Liver (tissue), 9 donors: ENCODE measurements around the gene RHEB. TPM values are rescaled to one million over a fixed set of nuclear protein-coding genes. Genes with fewer than 3 reads are reported as not detected.

Experiments
- DNase-seq: peaks from one replicate; pipeline ENCODE4 v3.0.0-alpha.2; 2017; ENCODE audit warnings: low spot score
- H3K27ac ChIP-seq, 2 donors: one replicate each; pipeline ENCODE4 v1.7.0; 2013; ENCODE audit warnings: inconsistent platforms in 2 of 2, low read length in 2 of 2, control low read depth in 1 of 2, low read depth in 1 of 2, mild to moderate bottlenecking in 1 of 2
- H3K27me3 ChIP-seq, 4 donors: one replicate each; pipeline versions ENCODE4 v1.6.1 to v1.7.0; 2013; ENCODE audit warnings: low read length in 3 of 4, inconsistent platforms in 1 of 4, mild to moderate bottlenecking in 1 of 4, moderate library complexity in 1 of 4; ENCODE audit not compliant: control insufficient read depth in 4 of 4, insufficient read depth in 4 of 4
- H3K36me3 ChIP-seq, 4 donors: one replicate each; pipeline versions ENCODE4 v1.6.1 to v1.7.0; 2013; ENCODE audit warnings: low read length in 3 of 4, mild to moderate bottlenecking in 3 of 4, low read depth in 1 of 4, moderate library complexity in 1 of 4; ENCODE audit not compliant: control insufficient read depth in 4 of 4, insufficient read depth in 3 of 4
- H3K4me1 ChIP-seq, 4 donors: one replicate each; pipeline versions ENCODE4 v1.6.1 to v1.7.0; 2013; ENCODE audit warnings: low read length in 3 of 4, mild to moderate bottlenecking in 3 of 4, moderate library complexity in 1 of 4; ENCODE audit not compliant: control insufficient read depth in 4 of 4, insufficient read depth in 4 of 4
- H3K4me3 ChIP-seq, 3 donors: one replicate each; pipeline versions ENCODE4 v1.6.1 to v1.7.0; 2013; ENCODE audit warnings: low read length in 3 of 3, control low read depth in 1 of 3, low read depth in 1 of 3, mild to moderate bottlenecking in 1 of 3
- H3K9ac ChIP-seq, 2 donors: one replicate each; pipeline ENCODE4 v1.7.0; 2013; ENCODE audit warnings: low read length in 2 of 2, mild to moderate bottlenecking in 2 of 2, moderate library complexity in 2 of 2, control low read depth in 1 of 2, low read depth in 1 of 2
- H3K9me3 ChIP-seq, 4 donors: one replicate each; pipeline versions ENCODE4 v1.6.1 to v1.7.0; 2013; ENCODE audit warnings: low read length in 3 of 4; ENCODE audit not compliant: control insufficient read depth in 4 of 4
- FOXA1 ChIP-seq: IDR thresholded peaks from 2 replicates; pipeline ENCODE4 v1.6.1; 2016; ENCODE audit warnings: antibody characterized with exemption
- FOXA2 ChIP-seq: IDR thresholded peaks from 2 replicates; pipeline ENCODE4 v1.6.1; 2016; ENCODE audit warnings: antibody characterized with exemption
- GABPA ChIP-seq, 2 donors: IDR thresholded peaks in 1 of 2; conservative IDR thresholded peaks in 1 of 2; 2 replicates each; pipeline ENCODE4 v1.6.1; 2016; ENCODE audit warnings: antibody characterized with exemption in 2 of 2, mild to moderate bottlenecking in 1 of 2, moderate library complexity in 1 of 2
- HNF4A ChIP-seq, 2 donors: conservative IDR thresholded peaks; 2 replicates each; pipeline ENCODE4 v1.6.1; 2016; ENCODE audit warnings: antibody characterized with exemption in 2 of 2, mild to moderate bottlenecking in 2 of 2
- HNF4G ChIP-seq: IDR thresholded peaks from 2 replicates; pipeline ENCODE4 v1.6.1; 2016; ENCODE audit warnings: antibody characterized with exemption
- JUND ChIP-seq, 2 donors: IDR thresholded peaks; 2 replicates each; pipeline ENCODE4 v1.6.1; 2016; ENCODE audit warnings: antibody characterized with exemption in 2 of 2
- NR2F2 ChIP-seq: IDR thresholded peaks from 2 replicates; pipeline ENCODE4 v1.6.1; 2016; ENCODE audit warnings: antibody characterized with exemption
- RAD21 ChIP-seq, 2 donors: IDR thresholded peaks; 2 replicates each; pipeline ENCODE4 v1.6.1; 2016; ENCODE audit warnings: antibody characterized with exemption in 2 of 2, mild to moderate bottlenecking in 2 of 2
- RXRA ChIP-seq, 2 donors: IDR thresholded peaks; 2 replicates each; pipeline ENCODE4 v1.6.1; 2017 to 2018; ENCODE audit warnings: antibody characterized with exemption in 2 of 2, mild to moderate bottlenecking in 1 of 2
- SP1 ChIP-seq: IDR thresholded peaks from 2 replicates; pipeline ENCODE4 v1.6.1; 2018; ENCODE audit warnings: antibody characterized with exemption, mild to moderate bottlenecking
- TAF1 ChIP-seq: conservative IDR thresholded peaks from 2 replicates; pipeline ENCODE4 v1.6.1; 2016; ENCODE audit warnings: antibody characterized with exemption, mild to moderate bottlenecking
- YY1 ChIP-seq: IDR thresholded peaks from 2 replicates; pipeline ENCODE4 v1.6.1; 2016; ENCODE audit warnings: antibody characterized with exemption, mild to moderate bottlenecking
- WGBS: extraction: QIAGEN DNeasy Blood & Tissue Kit; methylation state at CpG from one replicate; pipeline ENCODE4 v1.1.7; 2013; 5-methylcytosine and 5-hydroxymethylcytosine counted together
- polyA plus RNA-seq, 2 donors: library from polyadenylated mRNA; stranded (reverse) in 1 of 2; unstranded in 1 of 2; fragments of 200-250 nt in 1 of 2; fragments of >200 nt in 1 of 2; fragmentation: Nextera tagmentation in 1 of 2; extraction: Ambion mirVana in 1 of 2; gene quantifications; one replicate each; pipeline versions ENCODE4 v1.2.1 to v1.2.3, GENCODE V29; 2013 to 2015
- total RNA-seq, 2 donors: library from RNA; depleted of rRNA; stranded (reverse); fragments of >200 nt; gene quantifications; one replicate each; pipeline ENCODE4 v1.2.3, GENCODE V29; 2014
- TF ChIP-seq, protein P1 (sequence below): IDR thresholded peaks from 2 replicates; pipeline ENCODE4 v1.6.1; 2016; ENCODE audit warnings: antibody characterized with exemption
- TF ChIP-seq, protein P2 (sequence below): IDR thresholded peaks from 2 replicates; pipeline ENCODE4 v1.6.1; 2016; ENCODE audit warnings: antibody characterized with exemption
- TF ChIP-seq, protein P3 (sequence below): IDR thresholded peaks from 2 replicates; pipeline ENCODE4 v1.6.1; 2016; ENCODE audit warnings: antibody characterized with exemption
- TF ChIP-seq, protein P4 (sequence below): fragments of 150-350 bp; IDR thresholded peaks from 2 replicates; pipeline ENCODE4 v1.5.1; 2017; ENCODE audit warnings: improper control_type of control experiment, low read depth, low read length; ENCODE audit not compliant: missing input control
- TF ChIP-seq, protein P5 (sequence below): IDR thresholded peaks from 2 replicates; pipeline ENCODE4 v1.6.1; 2016; ENCODE audit warnings: antibody characterized with exemption, mild to moderate bottlenecking
- donor health status: healthy.
- donor health status: healthy.
- donor health status: healthy.
- donor health status: healthy.
- donor health status: healthy.

RHEB gene
- total and polyA plus RNA-seq, 4 donors = 29.5 to 59.0 (median 36.5) TPM

DNA sequence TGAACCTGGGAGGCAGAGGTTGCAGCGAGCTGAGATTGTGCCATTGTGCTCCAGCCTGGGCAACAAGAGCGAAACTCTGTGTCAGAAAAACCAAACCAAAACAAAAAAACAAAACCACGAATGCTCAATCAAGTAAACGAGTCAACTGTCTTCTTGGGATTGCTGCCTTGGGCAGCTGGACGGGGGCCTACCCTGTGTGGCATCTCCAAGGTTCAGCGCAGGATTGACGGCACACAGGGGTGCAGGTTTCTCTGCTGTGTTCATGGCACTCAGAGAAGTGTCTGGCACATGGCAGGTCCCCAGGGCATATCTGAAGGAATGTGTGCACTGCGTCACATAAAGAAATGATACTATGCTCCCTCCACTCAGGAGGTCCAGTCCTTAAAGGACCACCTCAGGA, 54.5 kb downstream of the RHEB start:
- Histone ChIP-seq H3K9me3 (peaks cover 0 to 8% (median under 1%) of the 10 kb centered on the region in 4 donors), H3K9ac (no peak overlapping the region), H3K4me1 (peaks cover 0 to 3% (median 1%) of the 10 kb centered on the region in 4 donors), H3K4me3 (no peak overlapping the region), H3K27me3 (no peaks in the 10 kb centered on the region), H3K27ac (no peak overlapping the region), H3K36me3 (peaks cover 7 to 38% (median 26%) of the 10 kb centered on the region in 4 donors)
- DNase-seq = no peak
- WGBS = 92% methylated on average over 8 of the region's 8 CpGs
- no peak for TF ChIP-seq YY1
- TF ChIP-seq NR2F2 = no peak
- TF ChIP-seq SP1 = no peak
- TF ChIP-seq FOXA2 = no peak
- no peak for TF ChIP-seq RXRA (IDR thresholded peaks at IDR 0.05)
- TF ChIP-seq, protein P1, sequence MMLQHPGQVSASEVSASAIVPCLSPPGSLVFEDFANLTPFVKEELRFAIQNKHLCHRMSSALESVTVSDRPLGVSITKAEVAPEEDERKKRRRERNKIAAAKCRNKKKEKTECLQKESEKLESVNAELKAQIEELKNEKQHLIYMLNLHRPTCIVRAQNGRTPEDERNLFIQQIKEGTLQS = no peak
- TF ChIP-seq JUND (IDR thresholded peaks at IDR 0.05) = no peak
- no peak for TF ChIP-seq GABPA (IDR thresholded peaks at IDR 0.05 in 1 of 2, conservative IDR thresholded peaks at IDR 0.05 in 1 of 2)
- TF ChIP-seq, protein P2, sequence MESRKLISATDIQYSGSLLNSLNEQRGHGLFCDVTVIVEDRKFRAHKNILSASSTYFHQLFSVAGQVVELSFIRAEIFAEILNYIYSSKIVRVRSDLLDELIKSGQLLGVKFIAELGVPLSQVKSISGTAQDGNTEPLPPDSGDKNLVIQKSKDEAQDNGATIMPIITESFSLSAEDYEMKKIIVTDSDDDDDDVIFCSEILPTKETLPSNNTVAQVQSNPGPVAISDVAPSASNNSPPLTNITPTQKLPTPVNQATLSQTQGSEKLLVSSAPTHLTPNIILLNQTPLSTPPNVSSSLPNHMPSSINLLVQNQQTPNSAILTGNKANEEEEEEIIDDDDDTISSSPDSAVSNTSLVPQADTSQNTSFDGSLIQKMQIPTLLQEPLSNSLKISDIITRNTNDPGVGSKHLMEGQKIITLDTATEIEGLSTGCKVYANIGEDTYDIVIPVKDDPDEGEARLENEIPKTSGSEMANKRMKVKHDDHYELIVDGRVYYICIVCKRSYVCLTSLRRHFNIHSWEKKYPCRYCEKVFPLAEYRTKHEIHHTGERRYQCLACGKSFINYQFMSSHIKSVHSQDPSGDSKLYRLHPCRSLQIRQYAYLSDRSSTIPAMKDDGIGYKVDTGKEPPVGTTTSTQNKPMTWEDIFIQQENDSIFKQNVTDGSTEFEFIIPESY = no peak
- TF ChIP-seq, protein P3, sequence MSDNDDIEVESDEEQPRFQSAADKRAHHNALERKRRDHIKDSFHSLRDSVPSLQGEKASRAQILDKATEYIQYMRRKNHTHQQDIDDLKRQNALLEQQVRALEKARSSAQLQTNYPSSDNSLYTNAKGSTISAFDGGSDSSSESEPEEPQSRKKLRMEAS = no peak
- no peak for TF ChIP-seq RAD21 (IDR thresholded peaks at IDR 0.05)
- no peak for TF ChIP-seq FOXA1
- no peak for TF ChIP-seq HNF4G
- TF ChIP-seq, protein P4, sequence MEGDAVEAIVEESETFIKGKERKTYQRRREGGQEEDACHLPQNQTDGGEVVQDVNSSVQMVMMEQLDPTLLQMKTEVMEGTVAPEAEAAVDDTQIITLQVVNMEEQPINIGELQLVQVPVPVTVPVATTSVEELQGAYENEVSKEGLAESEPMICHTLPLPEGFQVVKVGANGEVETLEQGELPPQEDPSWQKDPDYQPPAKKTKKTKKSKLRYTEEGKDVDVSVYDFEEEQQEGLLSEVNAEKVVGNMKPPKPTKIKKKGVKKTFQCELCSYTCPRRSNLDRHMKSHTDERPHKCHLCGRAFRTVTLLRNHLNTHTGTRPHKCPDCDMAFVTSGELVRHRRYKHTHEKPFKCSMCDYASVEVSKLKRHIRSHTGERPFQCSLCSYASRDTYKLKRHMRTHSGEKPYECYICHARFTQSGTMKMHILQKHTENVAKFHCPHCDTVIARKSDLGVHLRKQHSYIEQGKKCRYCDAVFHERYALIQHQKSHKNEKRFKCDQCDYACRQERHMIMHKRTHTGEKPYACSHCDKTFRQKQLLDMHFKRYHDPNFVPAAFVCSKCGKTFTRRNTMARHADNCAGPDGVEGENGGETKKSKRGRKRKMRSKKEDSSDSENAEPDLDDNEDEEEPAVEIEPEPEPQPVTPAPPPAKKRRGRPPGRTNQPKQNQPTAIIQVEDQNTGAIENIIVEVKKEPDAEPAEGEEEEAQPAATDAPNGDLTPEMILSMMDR = no peak
- TF ChIP-seq, protein P5, sequence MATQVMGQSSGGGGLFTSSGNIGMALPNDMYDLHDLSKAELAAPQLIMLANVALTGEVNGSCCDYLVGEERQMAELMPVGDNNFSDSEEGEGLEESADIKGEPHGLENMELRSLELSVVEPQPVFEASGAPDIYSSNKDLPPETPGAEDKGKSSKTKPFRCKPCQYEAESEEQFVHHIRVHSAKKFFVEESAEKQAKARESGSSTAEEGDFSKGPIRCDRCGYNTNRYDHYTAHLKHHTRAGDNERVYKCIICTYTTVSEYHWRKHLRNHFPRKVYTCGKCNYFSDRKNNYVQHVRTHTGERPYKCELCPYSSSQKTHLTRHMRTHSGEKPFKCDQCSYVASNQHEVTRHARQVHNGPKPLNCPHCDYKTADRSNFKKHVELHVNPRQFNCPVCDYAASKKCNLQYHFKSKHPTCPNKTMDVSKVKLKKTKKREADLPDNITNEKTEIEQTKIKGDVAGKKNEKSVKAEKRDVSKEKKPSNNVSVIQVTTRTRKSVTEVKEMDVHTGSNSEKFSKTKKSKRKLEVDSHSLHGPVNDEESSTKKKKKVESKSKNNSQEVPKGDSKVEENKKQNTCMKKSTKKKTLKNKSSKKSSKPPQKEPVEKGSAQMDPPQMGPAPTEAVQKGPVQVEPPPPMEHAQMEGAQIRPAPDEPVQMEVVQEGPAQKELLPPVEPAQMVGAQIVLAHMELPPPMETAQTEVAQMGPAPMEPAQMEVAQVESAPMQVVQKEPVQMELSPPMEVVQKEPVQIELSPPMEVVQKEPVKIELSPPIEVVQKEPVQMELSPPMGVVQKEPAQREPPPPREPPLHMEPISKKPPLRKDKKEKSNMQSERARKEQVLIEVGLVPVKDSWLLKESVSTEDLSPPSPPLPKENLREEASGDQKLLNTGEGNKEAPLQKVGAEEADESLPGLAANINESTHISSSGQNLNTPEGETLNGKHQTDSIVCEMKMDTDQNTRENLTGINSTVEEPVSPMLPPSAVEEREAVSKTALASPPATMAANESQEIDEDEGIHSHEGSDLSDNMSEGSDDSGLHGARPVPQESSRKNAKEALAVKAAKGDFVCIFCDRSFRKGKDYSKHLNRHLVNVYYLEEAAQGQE = no peak
- no peak for TF ChIP-seq TAF1

DNA sequence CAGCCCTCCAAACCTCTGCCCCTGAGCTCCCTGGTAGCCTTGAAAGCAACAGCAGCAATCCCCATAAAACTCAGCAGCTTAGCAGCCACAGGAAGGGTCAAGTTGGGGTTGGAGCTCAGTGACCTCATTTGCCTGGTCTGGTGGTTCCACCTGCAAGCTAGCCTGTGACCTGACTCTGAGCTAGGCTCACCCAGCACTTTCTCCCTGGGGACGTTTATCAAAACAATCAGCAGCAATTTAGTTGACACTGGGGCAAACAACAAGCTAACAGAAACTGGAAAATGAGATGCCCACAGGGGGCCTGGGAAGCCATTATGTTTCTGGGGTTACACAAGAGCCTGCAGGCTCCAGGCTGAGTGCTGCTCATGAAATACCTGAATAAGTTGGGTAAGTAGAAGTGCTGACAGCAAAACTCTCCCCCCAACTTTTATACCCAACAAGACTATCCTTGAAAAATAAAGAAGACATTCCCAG, 57.4 kb downstream of the RHEB start:
- Histone ChIP-seq H3K36me3 (peaks cover 5 to 21% (median 14%) of the 10 kb centered on the region in 4 donors), H3K27ac (no peak overlapping the region), H3K4me1 (peaks cover 0 to 12% (median 9%) of the 10 kb centered on the region in 4 donors), H3K9me3 (peaks cover 0 to 8% (median under 1%) of the 10 kb centered on the region in 4 donors), H3K9ac (no peak overlapping the region), H3K4me3 (no peak overlapping the region), H3K27me3 (no peaks in the 10 kb centered on the region)
- no peak for DNase-seq
- WGBS = 73% methylated on average over 1 of the region's 1 CpG
- TF ChIP-seq YY1 = no peak
- TF ChIP-seq, protein P2 = no peak
- no peak for TF ChIP-seq FOXA2
- no peak for TF ChIP-seq RAD21 (IDR thresholded peaks at IDR 0.05)
- TF ChIP-seq, protein P5 = no peak
- TF ChIP-seq HNF4A (conservative IDR thresholded peaks at IDR 0.05) = no peak
- TF ChIP-seq GABPA (IDR thresholded peaks at IDR 0.05 in 1 of 2, conservative IDR thresholded peaks at IDR 0.05 in 1 of 2) = no peak
- TF ChIP-seq, protein P1 = no peak
